HEK293T (cell line): Measurements from ENCODE around the gene CYP27B1.

ENCODE experiments used
- ARNT ChIP-seq: fragments of 450-650 bp; IDR thresholded peaks from 2 replicates; pipeline ENCODE4 v1.6.1; 2017; ENCODE audit warnings: mild to moderate bottlenecking
- BHLHE40 ChIP-seq: fragments of 450-650 bp; IDR thresholded peaks from 2 replicates; pipeline ENCODE4 v1.6.1; 2016; ENCODE audit warnings: mild to moderate bottlenecking, moderate library complexity, borderline replicate concordance
- FOXA1 ChIP-seq: fragments of 450-650 bp; IDR thresholded peaks from 2 replicates; pipeline ENCODE4 v1.6.1; 2016; ENCODE audit warnings: mild to moderate bottlenecking
- PKNOX1 ChIP-seq: fragments of 450-650 bp; IDR thresholded peaks from 2 replicates; pipeline ENCODE4 v1.6.1; 2016
- SP1 ChIP-seq: fragments of 450-650 bp; IDR thresholded peaks from 2 replicates; pipeline ENCODE4 v1.6.1; 2017
- SUZ12 ChIP-seq: fragments of 450-650 bp; IDR thresholded peaks from 2 replicates; pipeline ENCODE4 v1.6.1; 2016; ENCODE audit warnings: mild to moderate bottlenecking
- TARDBP ChIP-seq: fragments of 450-650 bp; IDR thresholded peaks from 2 replicates; pipeline ENCODE4 v1.6.1; 2016

GRCh38 chr12:57775563-57776246, 8.8 kb upstream of the CYP27B1 start:
- TF ChIP-seq ARNT (no peak), FOXA1 (no peak), PKNOX1 (no peak), SP1 (no peak), SUZ12 (no peak), BHLHE40 (no peak), TARDBP (no peak)
